Ovary (tissue), 9 donors: Measurements from ENCODE around the gene ITGAX. TPM values are rescaled to one million over a fixed set of nuclear protein-coding genes. Genes with fewer than 3 reads are reported as not detected.

Experiments
- DNase-seq, 5 donors: peaks; one replicate each; pipeline ENCODE4 v3.0.0-alpha.2; 2019 to 2020
- H3K27ac ChIP-seq, 2 donors: fragments of 200-600 bp; one replicate each; pipeline versions ENCODE4 v1.5.1 to v1.8.0; 2019 to 2022
- H3K27me3 ChIP-seq: fragments of 200-600 bp; one replicate; pipeline ENCODE4 v1.8.0; 2022
- H3K36me3 ChIP-seq: fragments of 200-600 bp; sonication (generic); one replicate; pipeline ENCODE4 v1.5.1; 2019
- H3K4me1 ChIP-seq: one replicate; pipeline ENCODE4 v1.8.1; 2013; ENCODE audit warnings: mild to moderate bottlenecking, moderate library complexity; ENCODE audit not compliant: insufficient read depth
- H3K4me3 ChIP-seq: fragments of 200-600 bp; sonication (generic); one replicate; pipeline ENCODE4 v1.5.1; 2017
- H3K9me3 ChIP-seq, 2 donors: fragments of 200-600 bp in 1 of 2; sonication (generic) in 1 of 2; one replicate each; pipeline versions ENCODE4 v1.5.1 to v1.8.1; 2013 to 2019; ENCODE audit warnings: mild to moderate bottlenecking in 1 of 2, moderate library complexity in 1 of 2
- CTCF ChIP-seq, 3 donors: fragments of 450-650 bp in 2 of 3; fragments of 200-600 bp in 1 of 3; IDR thresholded peaks; one replicate each; pipeline versions ENCODE4 v1.5.1 to v1.8.0; 2016 to 2022; ENCODE audit warnings: antibody characterized with exemption in 3 of 3, mild to moderate bottlenecking in 1 of 3
- EP300 ChIP-seq: sonication (generic); formaldehyde crosslinking; IDR thresholded peaks from one replicate; pipeline ENCODE4 v1.6.1; 2017; ENCODE audit warnings: antibody characterized with exemption
- POLR2A ChIP-seq: fragments of 450-650 bp; IDR thresholded peaks from one replicate; pipeline ENCODE4 v1.6.1; 2017; ENCODE audit warnings: antibody characterized with exemption, mild to moderate bottlenecking, moderate library complexity
- whole genome bisulfite sequencing, 3 donors: extraction: QIAGEN DNeasy Blood & Tissue Kit in 1 of 3; methylation state at CpG; one replicate each; pipeline versions ENCODE4 v1.1.5 to v1.1.7; 2013 to 2017; 5-methylcytosine and 5-hydroxymethylcytosine counted together
- intact Hi-C, 4 donors: fragments of 100-400 bp; cut with DNase I; formaldehyde crosslinking; loops; one replicate each; pipeline versions ENCODE4 v1.11.0 to v1.15.1; 2022 to 2023
- polyA plus RNA-seq, 2 donors: library from polyadenylated mRNA; stranded (reverse); fragments of 200-250 nt in 1 of 2; fragments of 350-450 nt in 1 of 2; fragmentation: Illumina TruSeq in 1 of 2; extraction: RNeasy Lipid Tissue Mini Kit (QIAGEN cat#74804) in 1 of 2; gene quantifications; one replicate each; pipeline ENCODE4 v1.2.3, GENCODE V29; 2013 to 2014
- total RNA-seq, 7 donors: library from RNA; depleted of rRNA in 2 of 7; stranded (reverse); fragments of >200 nt in 2 of 7; fragmentation: NEBNext Ultra II Directional in 3 of 7; extraction: Animal tissue kit (Norgen Biotek cat#: 25700) in 3 of 7; gene quantifications; one replicate each; pipeline versions ENCODE4 v1.1.0 to v1.2.4, GENCODE V29; 2016 to 2023
- donor health status: DM: no; HTN: no; CAD: no; lungs with moderate emphysema.
- donor health status: DM: no; HTN: no; CAD: no.
- donor health status: Bipolar disorder and iron deficiency.
- donor health status: DM: yes; HTN: yes; CAD: no.
- donor health status: DM: no; HTN: no; CAD: no.
- donor health status: DM: yes; HTN: yes; CAD: no.

The ITGAX gene
- total and polyA plus RNA-seq, 9 donors = 0.56 to 13.9 (median 2.0) TPM

GRCh38 chr16:31430380-31431052 lies 75.5 kb downstream of the ITGAX start:
- TF ChIP-seq CTCF (IDR thresholded peaks at IDR 0.05) (no peak), POLR2A (no peak), EP300 (no peak)
- Histone ChIP-seq H3K4me3 (no peak overlapping the region), H3K27ac (no peak overlapping the region), H3K27me3 (no peaks in the 10 kb centered on the region), H3K36me3 (no peaks in the 10 kb centered on the region), H3K4me1 (peaks cover 3% of the 10 kb centered on the region), H3K9me3 (no peaks in the 10 kb centered on the region)
- DNase-seq = no peak
- WGBS, 3 donors = 41 to 63% (median 46%) methylated on average over 5 of the region's 5 CpGs
- intact Hi-C loops = loop anchor here in 2 of 4 donors (5.0 to 10.0 kb wide), 2 partner anchors 263 to 444 kb away; partner anchors contain the start of gene ZNF267 (in 1 of the 2)

Other genes starting within 250 kb of the ITGAX start
- gene BCKDK, start 246.8 kb upstream of the ITGAX start, total RNA-seq = 10 to 100 TPM; 34.1 to 51.9 (median 40.5) TPM
- 10 to 100 TPM; 18.6 to 29.2 TPM for gene BCKDK, start 246.8 kb upstream of the ITGAX start, polyA plus RNA-seq
- 100 to 1,000 TPM in 4 of 7 donors, 10 to 100 TPM in 3; 71.5 to 129 (median 105) TPM for gene KAT8, start 237.5 kb upstream of the ITGAX start, total RNA-seq
- 10 to 100 TPM; 66.4 to 87.0 TPM for gene KAT8, start 237.5 kb upstream of the ITGAX start, polyA plus RNA-seq
- gene PRSS8, start 219.4 kb upstream of the ITGAX start, total RNA-seq = 10 to 100 TPM in 1 of 7 donors, 1 to 10 TPM in 4, not detected in 2; 1.4 to 47.0 (median 2.4) TPM
- under 1 TPM in 1 of 2 donors, not detected in 1; 0.05 TPM for gene PRSS8, start 219.4 kb upstream of the ITGAX start, polyA plus RNA-seq
- 1 to 10 TPM in 4 of 7 donors, under 1 TPM in 2, not detected in 1; 0.28 to 2.1 (median 1.3) TPM for gene PRSS36, start 205.1 kb upstream of the ITGAX start, total RNA-seq
- gene PRSS36, start 205.1 kb upstream of the ITGAX start, polyA plus RNA-seq = under 1 TPM in 1 of 2 donors, not detected in 1; 0.96 TPM
- gene FUS, start 175.0 kb upstream of the ITGAX start, total RNA-seq = 100 to 1,000 TPM in 5 of 7 donors, 10 to 100 TPM in 2; 62.2 to 436 (median 355) TPM
- 100 to 1,000 TPM; 309 to 469 TPM for gene FUS, start 175.0 kb upstream of the ITGAX start, polyA plus RNA-seq
- gene PYCARD, start 152.4 kb upstream of the ITGAX start, total RNA-seq = 10 to 100 TPM in 6 of 7 donors, 1 to 10 TPM in 1; 9.4 to 35.8 (median 20.2) TPM
- 10 to 100 TPM in 1 of 2 donors, 1 to 10 TPM in 1; 1.8 to 28.1 TPM for gene PYCARD, start 152.4 kb upstream of the ITGAX start, polyA plus RNA-seq
- gene TRIM72, start 141.1 kb upstream of the ITGAX start, total RNA-seq = under 1 TPM in 3 of 7 donors, not detected in 4; 0.05 to 0.11 (median 0.07) TPM
- gene TRIM72, start 141.1 kb upstream of the ITGAX start, polyA plus RNA-seq = under 1 TPM in 1 of 2 donors, not detected in 1; 0.01 TPM
- not detected for gene PYDC1, start 138.0 kb upstream of the ITGAX start, total RNA-seq
- gene PYDC1, start 138.0 kb upstream of the ITGAX start, polyA plus RNA-seq = not detected
- gene ITGAM, start 95.2 kb upstream of the ITGAX start, total RNA-seq = 1 to 10 TPM; 2.3 to 8.2 (median 4.1) TPM
- gene ITGAM, start 95.2 kb upstream of the ITGAX start, polyA plus RNA-seq = 1 to 10 TPM; 1.7 to 6.8 TPM
- gene ITGAD, start 38.2 kb downstream of the ITGAX start, total RNA-seq = under 1 TPM in 2 of 7 donors, not detected in 5; 0.10 to 0.15 TPM
- gene ITGAD, start 38.2 kb downstream of the ITGAX start, polyA plus RNA-seq = 1 to 10 TPM in 1 of 2 donors, under 1 TPM in 1; 0.05 to 2.7 TPM
- not detected for gene COX6A2, start 73.2 kb downstream of the ITGAX start, total RNA-seq
- gene COX6A2, start 73.2 kb downstream of the ITGAX start, polyA plus RNA-seq = 1 to 10 TPM in 1 of 2 donors, not detected in 1; 1.2 TPM
- 1 to 10 TPM; 2.1 to 5.0 (median 4.2) TPM for gene ZNF843, start 87.6 kb downstream of the ITGAX start, total RNA-seq
- 1 to 10 TPM; 2.2 to 2.8 TPM for gene ZNF843, start 87.6 kb downstream of the ITGAX start, polyA plus RNA-seq
- 10 to 100 TPM in 5 of 7 donors, 1 to 10 TPM in 2; 8.1 to 16.1 (median 11.0) TPM for gene ARMC5, start 104.3 kb downstream of the ITGAX start, total RNA-seq
- 10 to 100 TPM in 1 of 2 donors, 1 to 10 TPM in 1; 2.2 to 11.4 TPM for gene ARMC5, start 104.3 kb downstream of the ITGAX start, polyA plus RNA-seq
- gene TGFB1I1, start 117.0 kb downstream of the ITGAX start, total RNA-seq = 100 to 1,000 TPM in 5 of 7 donors, 10 to 100 TPM in 2; 38.0 to 216 (median 156) TPM
- 10 to 100 TPM; 78.5 to 82.2 TPM for gene TGFB1I1, start 117.0 kb downstream of the ITGAX start, polyA plus RNA-seq
- under 1 TPM; 0.13 to 0.81 (median 0.38) TPM for gene SLC5A2, start 127.9 kb downstream of the ITGAX start, total RNA-seq
- 1 to 10 TPM in 1 of 2 donors, not detected in 1; 1.7 TPM for gene SLC5A2, start 127.9 kb downstream of the ITGAX start, polyA plus RNA-seq
- gene RUSF1, start 153.2 kb downstream of the ITGAX start, total RNA-seq = 10 to 100 TPM; 59.0 to 98.4 (median 91.2) TPM
- 10 to 100 TPM; 39.8 to 91.9 TPM for gene RUSF1, start 153.2 kb downstream of the ITGAX start, polyA plus RNA-seq
- not detected for gene AHSP, start 172.7 kb downstream of the ITGAX start, total RNA-seq
- not detected for gene AHSP, start 172.7 kb downstream of the ITGAX start, polyA plus RNA-seq